ENCODE measurements around the gene CD6. TPM values are rescaled to one million over a fixed set of nuclear protein-coding genes. Genes with fewer than 3 reads are reported as not detected.

Gene CD6
- total RNA-seq, 6 experiments from 2014 or later: 0.29 to 2.4 (median 0.52) TPM

- TF ChIP-seq, protein P1, sequence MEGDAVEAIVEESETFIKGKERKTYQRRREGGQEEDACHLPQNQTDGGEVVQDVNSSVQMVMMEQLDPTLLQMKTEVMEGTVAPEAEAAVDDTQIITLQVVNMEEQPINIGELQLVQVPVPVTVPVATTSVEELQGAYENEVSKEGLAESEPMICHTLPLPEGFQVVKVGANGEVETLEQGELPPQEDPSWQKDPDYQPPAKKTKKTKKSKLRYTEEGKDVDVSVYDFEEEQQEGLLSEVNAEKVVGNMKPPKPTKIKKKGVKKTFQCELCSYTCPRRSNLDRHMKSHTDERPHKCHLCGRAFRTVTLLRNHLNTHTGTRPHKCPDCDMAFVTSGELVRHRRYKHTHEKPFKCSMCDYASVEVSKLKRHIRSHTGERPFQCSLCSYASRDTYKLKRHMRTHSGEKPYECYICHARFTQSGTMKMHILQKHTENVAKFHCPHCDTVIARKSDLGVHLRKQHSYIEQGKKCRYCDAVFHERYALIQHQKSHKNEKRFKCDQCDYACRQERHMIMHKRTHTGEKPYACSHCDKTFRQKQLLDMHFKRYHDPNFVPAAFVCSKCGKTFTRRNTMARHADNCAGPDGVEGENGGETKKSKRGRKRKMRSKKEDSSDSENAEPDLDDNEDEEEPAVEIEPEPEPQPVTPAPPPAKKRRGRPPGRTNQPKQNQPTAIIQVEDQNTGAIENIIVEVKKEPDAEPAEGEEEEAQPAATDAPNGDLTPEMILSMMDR (IDR thresholded peaks at IDR 0.05): no peak
- TF ChIP-seq POLR2A (IDR thresholded peaks at IDR 0.05): no peak
- ATAC-seq (no peak), DNase-seq (no peak)
- Histone ChIP-seq H3K4me3 (no peak overlapping the region), H3K4me1 (peaks cover 0 to 11% (median 0%) of the 10 kb centered on the region in 4 donors), H3K27ac (no peak overlapping the region), H3K27me3 (no peaks in the 10 kb centered on the region), H3K36me3 (peaks cover 0 to 7% (median 4%) of the 10 kb centered on the region in 4 donors), H3K9me3 (no peaks in the 10 kb centered on the region)
- intact Hi-C loops (cut with DNase I): no loop called here
- WGBS (ENCODE audit: insufficient coverage, low coverage, low lambda C conversion rate, missing lambda C conversion rate): 84% methylated on average over 3 of the region's 8 CpGs
These were observed 45.0 kb upstream of the CD6 start for GRCh38 chr11:60926500-60926899.

DNA sequence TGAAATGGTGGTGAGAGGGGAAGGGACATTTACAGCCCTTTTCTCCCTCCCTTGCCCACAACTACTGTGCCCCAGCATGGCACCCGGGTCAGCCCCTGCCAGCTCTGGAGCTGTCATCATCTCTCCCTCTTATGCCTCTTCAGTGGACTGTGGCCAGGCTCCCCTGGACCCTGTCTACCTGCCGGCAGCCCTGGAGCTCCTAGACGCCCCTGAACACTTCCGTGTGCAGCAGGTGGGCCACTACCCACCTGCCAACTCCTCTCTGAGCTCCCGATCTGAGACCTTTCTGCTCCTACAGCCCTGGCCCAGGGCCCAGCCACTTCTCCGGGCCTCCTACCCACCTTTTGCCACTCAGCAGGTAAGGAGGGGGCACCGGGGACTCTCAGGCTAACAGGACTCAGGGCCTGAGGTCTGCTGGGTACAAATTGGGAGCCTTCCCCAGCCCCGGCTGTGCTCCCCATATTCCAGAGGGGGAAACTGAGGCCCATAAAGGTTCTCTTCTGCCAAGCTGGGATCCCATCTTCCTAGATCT, 44.4 kb upstream of the CD6 start:
- Histone ChIP-seq H3K4me1 (peaks cover 0 to 11% (median 0%) of the 10 kb centered on the region in 4 donors), H3K9me3 (no peaks in the 10 kb centered on the region), H3K27me3 (no peaks in the 10 kb centered on the region), H3K36me3 (peaks cover 0 to 2% (median under 1%) of the 10 kb centered on the region in 4 donors), H3K27ac (no peak overlapping the region), H3K4me3 (no peak overlapping the region)
- intact Hi-C loops (cut with DNase I): no loop called here
- TF ChIP-seq, protein P1 (IDR thresholded peaks at IDR 0.05): no peak
- TF ChIP-seq POLR2A (IDR thresholded peaks at IDR 0.05): no peak
- DNase-seq: no peak
- no peak for ATAC-seq
- 70% methylated on average over 4 of the region's 8 CpGs for WGBS (ENCODE audit: insufficient coverage, low coverage, low lambda C conversion rate, missing lambda C conversion rate)

GRCh38 chr11:60927600-60927999, 43.9 kb upstream of the CD6 start:
- 82% methylated on average over 10 of the region's 16 CpGs for WGBS (ENCODE audit: insufficient coverage, low coverage, low lambda C conversion rate, missing lambda C conversion rate)
- ATAC-seq (no peak), DNase-seq (no peak)
- Histone ChIP-seq H3K36me3 (no peaks in the 10 kb centered on the region), H3K4me3 (no peak overlapping the region), H3K4me1 (peaks cover 0 to 11% (median 0%) of the 10 kb centered on the region in 4 donors), H3K9me3 (no peaks in the 10 kb centered on the region), H3K27ac (no peak overlapping the region), H3K27me3 (no peaks in the 10 kb centered on the region)
- intact Hi-C loops (cut with DNase I): no loop called here
- no peak for TF ChIP-seq POLR2A (IDR thresholded peaks at IDR 0.05)
- TF ChIP-seq, protein P1 (IDR thresholded peaks at IDR 0.05): no peak

GRCh38 chr11:60928563-60929001, 42.9 kb upstream of the CD6 start:
- no peak overlapping the region for H3K4me3 ChIP-seq
- H3K9me3 ChIP-seq: no peaks in the 10 kb centered on the region
- WGBS (ENCODE audit: insufficient coverage, low coverage, low lambda C conversion rate, missing lambda C conversion rate): no CpG with 5 or more reads among the region's 20 CpGs
- ATAC-seq: no peak
- H3K27ac ChIP-seq: no peak overlapping the region
- H3K4me1 ChIP-seq: peaks cover 0 to 11% (median 0%) of the 10 kb centered on the region in 4 donors
- TF ChIP-seq, protein P1 (IDR thresholded peaks at IDR 0.05): no peak
- TF ChIP-seq POLR2A (IDR thresholded peaks at IDR 0.05): no peak
- no peak for DNase-seq
- no peaks in the 10 kb centered on the region for H3K36me3 ChIP-seq
- intact Hi-C loops (cut with DNase I): no loop called here
- H3K27me3 ChIP-seq: no peaks in the 10 kb centered on the region

Measured in right lobe of liver (tissue), 6 donors.